K562 (cell line): ENCODE data around the gene TRIM47. TPM values are rescaled to one million over a fixed set of nuclear protein-coding genes. Genes with fewer than 3 reads are reported as not detected.

Experiments
- BHLHE40 ChIP-seq: IDR thresholded peaks from 2 replicates; pipeline ENCODE4 v1.6.1; 2011; ENCODE audit warnings: low read length, improper control_type of control experiment
- BRF2 ChIP-seq: IDR thresholded peaks from 3 replicates; pipeline ENCODE4 v1.6.1; 2011; ENCODE audit warnings: borderline replicate concordance, mild to moderate bottlenecking; ENCODE audit not compliant: insufficient read length, insufficient read depth
- CCNT2 ChIP-seq: IDR thresholded peaks from 2 replicates; pipeline ENCODE4 v1.6.1; 2011; ENCODE audit warnings: borderline replicate concordance, low read depth, mild to moderate bottlenecking, moderate library complexity, mixed read lengths, low read length; ENCODE audit not compliant: insufficient read length; ENCODE audit errors: extremely low read depth
- CSDE1 ChIP-seq, 2 experiments: fragments of 450-650 bp; IDR thresholded peaks; 2 replicates each; pipeline ENCODE4 v1.6.1; 2016; ENCODE audit warnings: mild to moderate bottlenecking in 1 of 2
- CUX1 ChIP-seq: fragments of 200-800 bp; sonication (Bioruptor generic); IDR thresholded peaks from 2 replicates; pipeline ENCODE4 v1.6.1; 2016; ENCODE audit warnings: missing genetic modification characterization, missing compliant biosample characterization
- E4F1 ChIP-seq: fragments of 250-450 bp; sonication (Bioruptor Pico); IDR thresholded peaks from 2 replicates; pipeline ENCODE4 v1.5.0; 2021; ENCODE audit warnings: mild to moderate bottlenecking, borderline replicate concordance
- FOSL1 ChIP-seq: fragments of 200-800 bp; sonication (Bioruptor generic); conservative IDR thresholded peaks from 2 replicates; pipeline ENCODE4 v1.6.1; 2016; ENCODE audit warnings: missing genetic modification characterization, missing compliant biosample characterization
- FOXP1 ChIP-seq: sonication (generic); formaldehyde crosslinking; IDR thresholded peaks from 2 replicates; pipeline ENCODE4 v1.8.0; 2022; ENCODE audit warnings: mild to moderate bottlenecking, missing genetic modification reagents
- ID3 ChIP-seq, 2 experiments: fragments of 250-450 bp in 1 of 2; fragments of 450-650 bp in 1 of 2; sonication (Bioruptor Pico) in 1 of 2; IDR thresholded peaks; 2 replicates each; pipeline versions ENCODE4 v1.6.1 to v1.8.0; 2016 to 2021; ENCODE audit warnings: mild to moderate bottlenecking in 2 of 2, moderate library complexity in 2 of 2, missing compliant biosample characterization in 1 of 2, missing genetic modification characterization in 1 of 2
- MEF2D ChIP-seq: conservative IDR thresholded peaks from 2 replicates; pipeline ENCODE4 v1.6.1; 2016; ENCODE audit warnings: low read depth, missing genetic modification characterization, missing compliant biosample characterization
- NONO ChIP-seq, 2 experiments: fragments of 200-400 bp in 1 of 2; fragments of 450-650 bp in 1 of 2; formaldehyde crosslinking in 1 of 2; IDR thresholded peaks; 2 replicates each; pipeline ENCODE4 v1.6.1; 2017; ENCODE audit warnings: low read depth in 2 of 2, mild to moderate bottlenecking in 2 of 2, moderate library complexity in 2 of 2, low read length in 1 of 2
- PML ChIP-seq: IDR thresholded peaks from 2 replicates; pipeline ENCODE4 v1.6.1; 2012; ENCODE audit warnings: low read length, inconsistent platforms
- RBM25 ChIP-seq: fragments of 200-400 bp; formaldehyde crosslinking; IDR thresholded peaks from 2 replicates; pipeline ENCODE4 v1.6.1; 2018; ENCODE audit warnings: low read length, low read depth, moderate library complexity; ENCODE audit not compliant: severe bottlenecking
- SETDB1 ChIP-seq: IDR thresholded peaks from one replicate; pipeline ENCODE4 v1.6.1; 2012; ENCODE audit warnings: low read length, control low read depth, inconsistent platforms
- ZNF24 ChIP-seq: fragments of 450-650 bp; IDR thresholded peaks from 2 replicates; pipeline ENCODE4 v1.6.1; 2016
- ZNF282 ChIP-seq: sonication (generic); formaldehyde crosslinking; IDR thresholded peaks from 2 replicates; pipeline ENCODE4 v1.8.1; 2023; ENCODE audit warnings: missing genetic modification reagents
- ZNF311 ChIP-seq: fragments of 250-450 bp; sonication (Bioruptor Pico); IDR thresholded peaks from 2 replicates; pipeline ENCODE4 v1.4.0; 2020; ENCODE audit warnings: mild to moderate bottlenecking, moderate library complexity
- ZNF584 ChIP-seq: fragments of 200-800 bp; sonication (Bioruptor generic); IDR thresholded peaks from 2 replicates; pipeline ENCODE4 v1.6.1; 2016; ENCODE audit warnings: low read depth, mild to moderate bottlenecking, missing genetic modification characterization, missing compliant biosample characterization
- polyA plus RNA-seq, 8 experiments: library from polyadenylated mRNA; depleted of rRNA in 4 of 8; stranded (reverse) in 5 of 8; unstranded in 3 of 8; fragments of >200 nt; fragmentation: Nextera tagmentation in 2 of 8; fragmentation: Illumina TruSeq in 1 of 8; extraction: Ambion mirVana in 2 of 8; extraction: Trizol in 1 of 8; gene quantifications; 2 replicates each; pipeline versions ENCODE4 v1.2.1 to v1.2.3, GENCODE V29; 2011 to 2014; ENCODE audit warnings: inconsistent platforms in 1 of 8, missing spikeins in 1 of 8
- total RNA-seq, 7 experiments: library from RNA; depleted of rRNA in 6 of 7; stranded (reverse); fragments of >200 nt in 6 of 7; fragmentation: Illumina TruSeq in 2 of 7; extraction: Trizol in 2 of 7; gene quantifications; 2 replicates each; pipeline versions ENCODE4 v1.2.1 to v1.2.3, GENCODE V29; 2011 to 2021; ENCODE audit warnings: low replicate concordance in 1 of 7

TRIM47 gene
- total and polyA plus RNA-seq, 9 of the 15 experiments (the other 6 are each of a cell fraction or from before 2014, with no cell fraction given): 0.56 to 6.1 (median 3.2) TPM

- TF ChIP-seq CUX1 (CRISPR knock-in tag) (no peak), ZNF24 (peak; percentile 45; the same call in 1 of the 2 replicates), FOXP1 (CRISPR knock-in tag) (no peak), CSDE1 (IDR thresholded peaks at IDR 0.05) (no peak), PML (no peak), SETDB1 (no peak), NONO (IDR thresholded peaks at IDR 0.05; ENCODE audit: low read depth in 2 of 2, low read length in 1 of 2) (peak; percentile 77 to 84), ZNF584 (CRISPR knock-in tag) (no peak), ZNF311 (no peak), MEF2D (no peak), E4F1 (CRISPR knock-in tag) (peak; percentile 46; the same call in 1 of the 2 replicates), ID3 (CRISPR knock-in tag; IDR thresholded peaks at IDR 0.05) (no peak), ID3 (tag; IDR thresholded peaks at IDR 0.05) (0 out of 2 replicates have a peak, but pooled peaks have one; percentile 25), RBM25 (no peak), BRF2 (no peak), FOSL1 (tag) (peak; percentile 95), CCNT2 (peak; percentile 74), BHLHE40 (peak; percentile 35; the same call in 1 of the 2 replicates), ZNF282 (no peak)
Measured at GRCh38 chr17:75896415-75897159, 18.2 kb upstream of the TRIM47 start, which contains the start of gene TRIM65 (continued).
